IMR-90 (cell line): ENCODE data around the gene PIP4K2A. TPM values are rescaled to one million over a fixed set of nuclear protein-coding genes. Genes with fewer than 3 reads are reported as not detected.

Experiments used
- ATAC-seq: fragments of 200-7000 bp; cut with Tn5 transposase; 2 replicates; pipeline ENCODE4 v1.9.1; 2020; ENCODE audit warnings: low read depth, mild to moderate bottlenecking, moderate library complexity
- BruUV-seq: library from RNA; stranded (reverse); fragments of 400-500 nt; replicated peaks from 2 replicates; lab custom pipeline; 2021; lab: Mats Ljungman, UMichigan
- CTCF ChIA-PET: fragments of 300-600 bp; formaldehyde crosslinking; extraction: SDS; loops from one replicate; lab custom pipeline; 2021; ENCODE audit warnings: antibody characterized with exemption; lab: Yijun Ruan, JAX
- POLR2A ChIA-PET: fragments of 300-600 bp; sonication (Branson Sonifier 250); formaldehyde crosslinking; loops from one replicate; lab custom pipeline; 2022; ENCODE audit warnings: antibody characterized with exemption; ENCODE audit not compliant: unreplicated experiment; lab: Charles Lee
- DNase-seq: peaks from one replicate; pipeline ENCODE4 v3.0.0; 2013
- H2AFZ ChIP-seq: replicated peaks from 2 replicates; pipeline ENCODE3; 2013; ENCODE audit warnings: low read length, mild to moderate bottlenecking; ENCODE audit not compliant: poor library complexity
- H2AK5ac ChIP-seq: 2 replicates; pipeline ENCODE4 v1.6.1; 2013; ENCODE audit warnings: low read depth, low read length, inconsistent platforms
- H2AK9ac ChIP-seq: replicated peaks from 2 replicates; pipeline ENCODE3; 2013; ENCODE audit warnings: mild to moderate bottlenecking, low read depth, low read length, moderate library complexity; ENCODE audit not compliant: poor library complexity
- H2BK120ac ChIP-seq: 2 replicates; pipeline ENCODE4 v1.6.1; 2013; ENCODE audit warnings: low read depth, low read length, inconsistent platforms
- H2BK15ac ChIP-seq: 3 replicates; pipeline ENCODE4 v1.6.1; 2013; ENCODE audit warnings: low read depth, low read length, inconsistent platforms
- H2BK20ac ChIP-seq: 2 replicates; pipeline ENCODE4 v1.6.1; 2013; ENCODE audit warnings: low read depth, mild to moderate bottlenecking, inconsistent platforms, low read length, moderate library complexity
- H2BK5ac ChIP-seq: 2 replicates; pipeline ENCODE4 v1.6.1; 2013; ENCODE audit warnings: mild to moderate bottlenecking, low read depth, low read length, inconsistent platforms; ENCODE audit not compliant: poor library complexity, severe bottlenecking
- H3K14ac ChIP-seq: replicated peaks from 2 replicates; pipeline ENCODE4 v1.6.1; 2013; ENCODE audit warnings: low read depth, low read length, inconsistent platforms
- H3K18ac ChIP-seq: 2 replicates; pipeline ENCODE4 v1.6.1; 2013; ENCODE audit warnings: low read depth, low read length, control low read depth
- H3K23ac ChIP-seq: 2 replicates; pipeline ENCODE4 v1.6.1; 2013; ENCODE audit warnings: low read depth, low read length, inconsistent platforms
- H3K27ac ChIP-seq: 2 replicates; pipeline ENCODE4 v1.5.1; 2013; ENCODE audit warnings: mild to moderate bottlenecking, control low read depth, low read length; ENCODE audit not compliant: insufficient read depth
- H3K27me3 ChIP-seq: 2 replicates; pipeline ENCODE4 v1.6.1; 2013; ENCODE audit warnings: low read length; ENCODE audit not compliant: control insufficient read depth, insufficient read depth
- H3K36me3 ChIP-seq: 2 replicates; pipeline ENCODE4 v1.6.1; 2013; ENCODE audit warnings: low read length, mixed read lengths; ENCODE audit not compliant: control insufficient read depth, insufficient read depth
- H3K4ac ChIP-seq: 2 replicates; pipeline ENCODE4 v1.6.1; 2013; ENCODE audit warnings: low read depth, low read length, inconsistent platforms
- H3K4me1 ChIP-seq: 2 replicates; pipeline ENCODE4 v1.6.1; 2013; ENCODE audit warnings: low read length, mixed read lengths; ENCODE audit not compliant: control insufficient read depth, insufficient read depth
- H3K4me2 ChIP-seq: 2 replicates; pipeline ENCODE4 v1.6.1; 2013; ENCODE audit warnings: low read depth, mild to moderate bottlenecking, control low read depth, low read length, moderate library complexity
- H3K4me3 ChIP-seq: 2 replicates; pipeline ENCODE4 v1.5.1; 2013; ENCODE audit warnings: low read depth, mild to moderate bottlenecking, control low read depth, low read length, moderate library complexity; ENCODE audit not compliant: insufficient read depth
- H3K56ac ChIP-seq: 2 replicates; pipeline ENCODE4 v1.6.1; 2013; ENCODE audit warnings: low read length, inconsistent platforms; ENCODE audit not compliant: insufficient read depth; ENCODE audit errors: extremely low read depth
- H3K79me1 ChIP-seq, 2 experiments: 2 replicates each; pipeline ENCODE4 v1.6.1; 2013; ENCODE audit warnings: low read length in 2 of 2, inconsistent platforms in 1 of 2, low read depth in 1 of 2
- H3K9ac ChIP-seq: 2 replicates; pipeline ENCODE4 v1.6.1; 2013; ENCODE audit warnings: low read depth, low read length, control low read depth
- H3K9me1 ChIP-seq: 2 replicates; pipeline ENCODE4 v1.6.1; 2013; ENCODE audit warnings: low read length, inconsistent platforms; ENCODE audit not compliant: insufficient read depth
- H3K9me3 ChIP-seq: 2 replicates; pipeline ENCODE4 v1.6.1; 2013; ENCODE audit warnings: low read length; ENCODE audit not compliant: control insufficient read depth, insufficient read depth
- H4K20me1 ChIP-seq: 2 replicates; pipeline ENCODE4 v1.6.1; 2013; ENCODE audit warnings: low read length, inconsistent platforms; ENCODE audit not compliant: insufficient read depth
- H4K5ac ChIP-seq: 2 replicates; pipeline ENCODE4 v1.6.1; 2013; ENCODE audit warnings: mild to moderate bottlenecking, low read depth, low read length, control low read depth
- H4K8ac ChIP-seq, 2 experiments: 2 replicates each; pipeline ENCODE4 v1.6.1; 2013; ENCODE audit warnings: low read depth in 2 of 2, low read length in 2 of 2, control low read depth in 1 of 2, inconsistent platforms in 1 of 2
- H4K91ac ChIP-seq: 2 replicates; pipeline ENCODE4 v1.6.1; 2013; ENCODE audit warnings: low read depth, low read length, inconsistent platforms; ENCODE audit not compliant: insufficient read depth
- MAFK ChIP-seq: IDR thresholded peaks from 2 replicates; pipeline ENCODE4 v1.6.1; 2012; ENCODE audit warnings: low read depth, low read length, improper control_type of control experiment
- NFE2L2 ChIP-seq: fragments of 150-350 bp; IDR thresholded peaks from 2 replicates; pipeline ENCODE4 v1.6.1; 2016; ENCODE audit warnings: low read depth, mild to moderate bottlenecking, low read length
- RAD21 ChIP-seq: IDR thresholded peaks from 2 replicates; pipeline ENCODE4 v1.6.1; 2012; ENCODE audit warnings: low read length, improper control_type of control experiment
- RCOR1 ChIP-seq: IDR thresholded peaks from 2 replicates; pipeline ENCODE4 v1.6.1; 2012; ENCODE audit warnings: mild to moderate bottlenecking, low read length, improper control_type of control experiment; ENCODE audit not compliant: insufficient replicate concordance
- SMC3 ChIP-seq: fragments of 150-350 bp; IDR thresholded peaks from 2 replicates; pipeline ENCODE4 v1.6.1; 2016; ENCODE audit warnings: low read depth, mild to moderate bottlenecking, antibody characterized with exemption, low read length, moderate library complexity
- WGBS, 2 experiments: methylation state at CpG; one replicate each; pipeline versions ENCODE4 v1.1.5 to v1.1.7; 2013; ENCODE audit warnings: missing lambda C conversion rate in 2 of 2; ENCODE audit not compliant: insufficient read length in 1 of 2; ENCODE audit errors: extremely low coverage in 2 of 2; 5-methylcytosine and 5-hydroxymethylcytosine counted together
- dilution Hi-C: fragments of 300-500 bp; cut with HindIII; formaldehyde crosslinking; loops from one replicate; pipeline ENCODE4 v1.14.3; 2018; ENCODE audit warnings: low sequenced_read_pairs; ENCODE audit not compliant: unreplicated experiment
- in situ Hi-C: fragments of 300-500 bp; cut with MboI; formaldehyde crosslinking; loops from 3 replicates; pipeline ENCODE4 v1.14.3; 2019; ENCODE audit warnings: low sequenced_read_pairs, inconsistent platforms, mixed read lengths
- intact Hi-C: fragments of 100-400 bp; cut with micrococcal nuclease; formaldehyde crosslinking; loops from 2 replicates; pipeline ENCODE4 v1.10.0; 2022
- polyA plus RNA-seq, 3 experiments: library from polyadenylated mRNA; depleted of rRNA; stranded (reverse); fragments of >200 nt; gene quantifications; 2 replicates each; pipeline ENCODE4 v1.2.3, GENCODE V29; 2012; ENCODE audit warnings: low replicate concordance in 1 of 3
- total RNA-seq: library from RNA; depleted of rRNA; stranded (reverse); fragments of >200 nt; gene quantifications from 2 replicates; pipeline ENCODE4 v1.2.3, GENCODE V29; 2012

Gene PIP4K2A
- total and polyA plus RNA-seq, 2 of the 4 experiments (the other 2 are of a cell fraction) = 9.8 to 18.1 TPM

DNA sequence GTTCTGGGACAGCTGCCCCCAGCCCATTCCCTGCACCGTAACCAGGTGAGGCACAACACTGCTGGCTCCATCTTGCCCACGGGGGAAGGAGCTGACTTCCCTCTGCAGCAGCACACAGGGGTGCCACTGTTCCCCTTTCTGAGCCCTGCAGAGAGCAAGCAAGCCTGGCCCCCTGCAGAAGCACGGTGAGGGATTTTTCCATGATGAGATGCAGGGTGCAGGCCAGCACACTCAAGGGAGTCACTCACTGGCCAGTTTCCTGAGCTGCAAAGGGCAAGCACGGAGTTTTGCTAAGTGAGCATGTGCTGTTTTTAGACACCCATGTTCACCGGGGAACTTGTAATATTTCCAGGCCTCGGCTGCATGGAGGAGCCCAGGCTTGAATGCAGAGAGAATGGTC is 176.6 kb downstream of the PIP4K2A start:
- H4K20me1 ChIP-seq = no peaks in the 10 kb centered on the region
- H3K4me1 ChIP-seq = no peaks in the 10 kb centered on the region
- no peaks in the 10 kb centered on the region for H3K27me3 ChIP-seq
- no peaks in the 10 kb centered on the region for H3K79me1 ChIP-seq
- H2BK120ac ChIP-seq = no peak overlapping the region
- H4K91ac ChIP-seq = no peak overlapping the region
- no peak for ATAC-seq
- H3K9me1 ChIP-seq = no peaks in the 10 kb centered on the region
- in situ Hi-C loops = no loop called here
- 89% methylated on average over 3 of the region's 6 CpGs; no CpG with 5 or more reads in 1 of the 2 experiments for WGBS, 2 experiments
- no peak overlapping the region for H2AK9ac ChIP-seq
- no peak overlapping the region for H3K56ac ChIP-seq
- no peak overlapping the region for H2BK15ac ChIP-seq
- CTCF ChIA-PET = no interaction called here
- intact Hi-C loops = no loop called here
- no peak overlapping the region for H2AFZ ChIP-seq
- dilution Hi-C loops = no loop called here
- POLR2A ChIA-PET = no interaction called here
- no peak overlapping the region for H4K8ac ChIP-seq
- no peak overlapping the region for H3K4me3 ChIP-seq
- peaks cover 26% of the 10 kb centered on the region for H3K36me3 ChIP-seq
- H3K9ac ChIP-seq = no peak overlapping the region
- no peak overlapping the region for H2BK20ac ChIP-seq
- no peak overlapping the region for H3K23ac ChIP-seq
- TF ChIP-seq RCOR1 (no peak), RAD21 (no peak), SMC3 (no peak), MAFK (no peak), NFE2L2 (no peak)
- H2BK5ac ChIP-seq = no peak overlapping the region
- H3K4me2 ChIP-seq = no peak overlapping the region
- H3K4ac ChIP-seq = no peak overlapping the region
- DNase-seq = no peak
- no peak overlapping the region for H3K27ac ChIP-seq
- no peak overlapping the region for H3K14ac ChIP-seq
- H2AK5ac ChIP-seq = no peak overlapping the region
- H3K18ac ChIP-seq = no peak overlapping the region
- H3K9me3 ChIP-seq = no peaks in the 10 kb centered on the region
- no peak overlapping the region for H4K5ac ChIP-seq
- BruUV-seq = no TSS peak
